ENCODE measurements around the gene SSBP4. TPM values are rescaled to one million over a fixed set of nuclear protein-coding genes. Genes with fewer than 3 reads are reported as not detected.

Gene SSBP4
- total RNA-seq, 3 donors from 2014 or later: 31.2 to 48.6 (median 41.1) TPM

DNA sequence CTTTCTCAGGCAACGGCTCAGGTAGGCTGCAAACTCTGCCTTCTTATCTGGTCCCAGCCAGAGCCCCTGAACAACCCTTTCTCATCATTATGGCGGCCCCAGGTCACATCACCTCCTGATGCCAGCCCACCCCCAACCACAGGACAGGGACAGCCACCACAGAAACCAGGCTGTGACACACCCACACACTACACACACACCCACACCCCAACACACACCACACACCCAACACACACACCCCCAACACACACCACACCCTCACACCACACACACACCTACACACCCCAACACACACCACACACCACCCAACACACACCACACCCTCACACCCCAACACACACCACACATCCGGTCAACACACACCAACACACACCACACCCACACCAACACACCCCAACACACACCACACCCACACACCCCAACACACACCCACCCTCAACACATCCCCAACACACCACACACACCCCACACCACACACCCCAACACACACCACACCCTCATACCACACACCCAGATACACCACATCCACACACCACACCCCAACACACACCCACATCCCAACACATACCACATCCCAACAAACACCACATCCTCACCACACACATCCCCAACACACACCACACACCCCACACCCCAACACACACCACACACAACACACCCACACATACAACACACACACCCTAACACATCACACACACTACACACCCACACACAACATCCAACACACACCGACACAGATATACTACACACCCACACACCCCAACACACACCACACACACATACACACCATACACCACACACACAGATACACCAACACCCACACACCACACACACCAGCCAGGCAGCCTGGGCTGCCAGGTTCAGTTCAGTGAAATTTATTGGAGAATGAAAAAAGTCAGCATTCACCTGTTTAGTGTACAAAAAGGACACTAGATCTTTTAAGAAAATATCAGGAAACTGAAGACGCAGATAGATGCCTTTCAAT, 22.9 kb downstream of the SSBP4 start:
- intact Hi-C loops (cut with DNase I, micrococcal nuclease): loop anchor here in 1 of 2 donors (10.0 kb wide), 2 partner anchors 133 to 413 kb away; partner anchors contain the start of gene UBA52
- no peaks in the 10 kb centered on the region for H3K9me3 ChIP-seq
- no peak for DNase-seq
- no peak for ATAC-seq
- H3K36me3 ChIP-seq (ENCODE audit: low read depth): no peaks in the 10 kb centered on the region
- TF ChIP-seq, protein P1, sequence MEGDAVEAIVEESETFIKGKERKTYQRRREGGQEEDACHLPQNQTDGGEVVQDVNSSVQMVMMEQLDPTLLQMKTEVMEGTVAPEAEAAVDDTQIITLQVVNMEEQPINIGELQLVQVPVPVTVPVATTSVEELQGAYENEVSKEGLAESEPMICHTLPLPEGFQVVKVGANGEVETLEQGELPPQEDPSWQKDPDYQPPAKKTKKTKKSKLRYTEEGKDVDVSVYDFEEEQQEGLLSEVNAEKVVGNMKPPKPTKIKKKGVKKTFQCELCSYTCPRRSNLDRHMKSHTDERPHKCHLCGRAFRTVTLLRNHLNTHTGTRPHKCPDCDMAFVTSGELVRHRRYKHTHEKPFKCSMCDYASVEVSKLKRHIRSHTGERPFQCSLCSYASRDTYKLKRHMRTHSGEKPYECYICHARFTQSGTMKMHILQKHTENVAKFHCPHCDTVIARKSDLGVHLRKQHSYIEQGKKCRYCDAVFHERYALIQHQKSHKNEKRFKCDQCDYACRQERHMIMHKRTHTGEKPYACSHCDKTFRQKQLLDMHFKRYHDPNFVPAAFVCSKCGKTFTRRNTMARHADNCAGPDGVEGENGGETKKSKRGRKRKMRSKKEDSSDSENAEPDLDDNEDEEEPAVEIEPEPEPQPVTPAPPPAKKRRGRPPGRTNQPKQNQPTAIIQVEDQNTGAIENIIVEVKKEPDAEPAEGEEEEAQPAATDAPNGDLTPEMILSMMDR (IDR thresholded peaks at IDR 0.05): no peak
- H3K4me1 ChIP-seq (ENCODE audit: low read depth): peaks cover 11% of the 10 kb centered on the region
- H3K4me3 ChIP-seq: no peak overlapping the region

DNA sequence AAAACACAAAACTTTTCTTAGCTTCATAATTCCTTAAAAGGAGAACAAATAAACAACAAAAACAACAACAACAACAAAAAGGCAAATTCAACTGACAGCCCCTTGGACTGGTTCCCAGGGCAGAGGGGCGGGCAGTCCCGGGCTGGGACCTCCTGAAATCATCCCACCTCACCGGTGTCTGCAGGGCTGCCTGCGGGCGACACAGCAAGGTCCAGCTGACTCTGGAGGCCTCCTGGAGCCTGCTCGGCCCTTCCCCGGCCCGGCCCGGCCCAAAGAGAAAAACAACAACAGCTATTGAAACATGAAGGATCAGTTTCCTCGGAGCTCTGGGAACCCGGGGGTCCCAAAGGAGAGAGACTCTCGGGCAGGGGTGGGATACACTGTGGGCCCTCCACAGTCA, 23.7 kb downstream of the SSBP4 start:
- ATAC-seq (no peak), DNase-seq (no peak)
- TF ChIP-seq, protein P1 (IDR thresholded peaks at IDR 0.05): no peak
- intact Hi-C loops (cut with DNase I, micrococcal nuclease): loop anchor here in 1 of 2 donors (10.0 kb wide), 2 partner anchors 132 to 412 kb away; partner anchors contain the start of gene UBA52
- no peak overlapping the region for H3K4me3 ChIP-seq
- no peaks in the 10 kb centered on the region for H3K9me3 ChIP-seq
- no peaks in the 10 kb centered on the region for H3K36me3 ChIP-seq (ENCODE audit: low read depth)
- H3K4me1 ChIP-seq (ENCODE audit: low read depth): peaks cover 6% of the 10 kb centered on the region

DNA sequence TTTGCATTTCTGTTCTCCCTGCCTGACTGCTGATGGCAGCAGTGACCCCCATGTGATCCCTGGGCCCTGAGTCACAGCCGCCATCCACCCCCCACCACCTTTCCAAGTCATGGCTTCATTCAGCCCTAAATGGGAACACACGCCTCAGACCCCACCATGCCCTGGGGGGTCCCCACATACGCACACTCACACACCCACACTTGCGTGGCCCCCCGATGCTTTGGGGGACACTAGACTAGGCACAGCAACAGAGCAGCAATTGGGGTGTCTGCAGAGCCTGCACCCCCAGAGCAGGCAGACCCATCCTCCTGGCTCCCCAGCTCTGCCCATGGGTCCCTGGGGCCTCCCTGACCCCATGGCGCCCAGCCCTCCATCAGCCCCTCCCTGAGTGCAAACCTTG, 24.2 kb downstream of the SSBP4 start:
- TF ChIP-seq, protein P1 (IDR thresholded peaks at IDR 0.05): no peak
- Histone ChIP-seq H3K36me3 (ENCODE audit: low read depth) (no peaks in the 10 kb centered on the region), H3K9me3 (no peaks in the 10 kb centered on the region), H3K4me1 (ENCODE audit: low read depth) (peaks cover 1% of the 10 kb centered on the region), H3K4me3 (no peak overlapping the region)
- DNase-seq (no peak), ATAC-seq (no peak)
- intact Hi-C loops (cut with DNase I, micrococcal nuclease): loop anchor here in 1 of 2 donors (10.0 kb wide), 2 partner anchors 131 to 411 kb away; partner anchors contain the start of gene UBA52

DNA sequence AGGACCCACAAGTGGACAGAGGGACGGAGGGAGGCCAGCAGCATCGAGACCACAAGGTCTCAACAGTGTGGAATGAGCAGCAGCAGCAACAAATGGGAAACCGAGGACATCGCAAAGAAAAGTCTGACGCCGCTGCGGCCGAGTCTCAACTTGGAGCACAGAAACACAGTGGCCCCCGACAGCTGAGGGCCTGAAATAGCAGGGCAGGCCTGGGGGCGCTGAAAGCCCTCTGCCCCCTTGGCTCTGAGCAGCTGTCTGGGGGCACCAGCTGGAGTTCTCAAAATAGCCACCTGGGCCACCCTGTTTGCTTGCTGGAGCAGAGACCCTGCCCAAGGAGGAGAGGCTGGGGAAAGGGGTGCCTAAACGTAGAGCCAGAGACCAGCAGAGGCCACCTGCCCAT, 24.6 kb downstream of the SSBP4 start:
- DNase-seq (no peak), ATAC-seq (no peak)
- H3K4me3 ChIP-seq: no peak overlapping the region
- H3K9me3 ChIP-seq: no peaks in the 10 kb centered on the region
- no peaks in the 10 kb centered on the region for H3K36me3 ChIP-seq (ENCODE audit: low read depth)
- intact Hi-C loops (cut with DNase I, micrococcal nuclease): loop anchor here in 1 of 2 donors (10.0 kb wide), 2 partner anchors 131 to 411 kb away; partner anchors contain the start of gene UBA52
- TF ChIP-seq, protein P1 (IDR thresholded peaks at IDR 0.05): no peak
- H3K4me1 ChIP-seq (ENCODE audit: low read depth): no peaks in the 10 kb centered on the region

DNA sequence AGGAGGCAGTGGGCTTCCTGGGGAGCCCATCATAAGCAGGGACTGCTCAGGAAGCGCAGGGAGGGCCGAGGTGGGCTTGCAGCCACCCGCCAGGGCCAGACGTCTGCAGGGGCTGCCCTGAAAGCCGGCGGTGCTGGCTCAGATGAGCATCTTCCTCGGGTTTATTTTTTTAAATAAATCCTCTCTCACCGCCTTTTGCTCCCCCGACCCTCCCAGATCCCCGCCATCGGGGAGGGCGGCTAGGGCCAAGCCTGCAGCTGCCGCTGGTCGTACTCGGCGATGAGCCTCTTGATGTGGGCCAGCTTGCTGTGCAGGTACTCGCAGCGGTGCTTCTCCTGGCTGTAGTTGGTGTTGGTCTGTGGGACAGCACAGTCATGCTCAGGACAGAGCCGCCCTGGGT, 25.3 kb downstream of the SSBP4 start:
- DNase-seq (no peak), ATAC-seq (no peak)
- TF ChIP-seq, protein P1 (IDR thresholded peaks at IDR 0.05): no peak
- Histone ChIP-seq H3K9me3 (no peaks in the 10 kb centered on the region), H3K4me1 (ENCODE audit: low read depth) (no peaks in the 10 kb centered on the region), H3K4me3 (no peak overlapping the region), H3K36me3 (ENCODE audit: low read depth) (no peaks in the 10 kb centered on the region)
- intact Hi-C loops (cut with DNase I, micrococcal nuclease): loop anchor here in 1 of 2 donors (10.0 kb wide), 2 partner anchors 130 to 410 kb away; partner anchors contain the start of gene UBA52

All from mucosa of descending colon (tissue), 3 donors.